ENCODE data around the gene ADCK1. TPM values are rescaled to one million over a fixed set of nuclear protein-coding genes. Genes with fewer than 3 reads are reported as not detected.

ADCK1 gene
- total RNA-seq, 1 donor from 2014 or later = 3.9 TPM

Other genes starting within 250 kb of the ADCK1 start
- gene SPTLC2, start 183.5 kb upstream of the ADCK1 start, total RNA-seq = 29.9 and 31.9 TPM in 2 replicates
- 16.3 and 21.9 TPM in 2 replicates for gene ALKBH1, start 92.1 kb upstream of the ADCK1 start, total RNA-seq
- gene SLIRP, start 92.0 kb upstream of the ADCK1 start, total RNA-seq = 177 and 178 TPM in 2 replicates
- gene SNW1, start 39.0 kb upstream of the ADCK1 start, total RNA-seq = 112 and 118 TPM in 2 replicates